Left renal pelvis (tissue), 4 donors: ENCODE results near the gene COG7. TPM values are rescaled to one million over a fixed set of nuclear protein-coding genes. Genes with fewer than 3 reads are reported as not detected.

ENCODE experiments used
- polyA plus RNA-seq, 4 donors: library from polyadenylated mRNA; unstranded; fragments of 120-200 nt; gene quantifications; one replicate each; pipeline ENCODE4 v1.2.1, GENCODE V29; 2013; ENCODE audit not compliant: insufficient read length in 4 of 4

COG7 gene
- polyA plus RNA-seq, 4 donors, result 21.9 to 41.3 (median 24.0) TPM

Other genes with a start within 250 kb of the COG7 start
- 10 to 100 TPM in 3 of 4 donors, under 1 TPM in 1; 0.53 to 26.5 (median 18.8) TPM for gene SCNN1B, start 150.9 kb downstream of the COG7 start, polyA plus RNA-seq
- 100 to 1,000 TPM in 3 of 4 donors, 10 to 100 TPM in 1; 96.1 to 159 (median 140) TPM for gene GGA2, start 57.3 kb upstream of the COG7 start, polyA plus RNA-seq
- 10 to 100 TPM; 20.4 to 28.6 (median 25.7) TPM for gene EARS2, start 104.2 kb upstream of the COG7 start, polyA plus RNA-seq
- 10 to 100 TPM; 72.9 to 77.5 (median 74.1) TPM for gene UBFD1, start 104.5 kb upstream of the COG7 start, polyA plus RNA-seq
- 10 to 100 TPM; 69.9 to 99.6 (median 90.7) TPM for gene NDUFAB1, start 143.1 kb upstream of the COG7 start, polyA plus RNA-seq
- 10 to 100 TPM; 13.4 to 21.7 (median 20.5) TPM for gene PALB2, start 188.1 kb upstream of the COG7 start, polyA plus RNA-seq
- 10 to 100 TPM; 48.9 to 74.1 (median 70.6) TPM for gene DCTN5, start 188.3 kb upstream of the COG7 start, polyA plus RNA-seq
- 10 to 100 TPM; 19.4 to 27.9 (median 25.4) TPM for gene PLK1, start 225.7 kb upstream of the COG7 start, polyA plus RNA-seq